MM.1S (cell line): ENCODE data around the gene ARHGEF5.
"Not testable (repeated sequence)": the region's sequence is repeated elsewhere in the genome, so short reads cannot be mapped to it uniquely, and the experiment has no call there.

Experiments used
- DNase-seq: peaks from one replicate; pipeline ENCODE4 v3.0.0-alpha.2; 2015
- H2AFZ ChIP-seq: fragments of 300-600 bp; sonication (generic); 2 replicates; pipeline ENCODE4 v1.6.0; 2016; ENCODE audit warnings: antibody characterized with exemption, low read length
- H3F3A ChIP-seq: fragments of 300-600 bp; sonication (generic); 2 replicates; pipeline ENCODE4 v1.6.1; 2016; ENCODE audit warnings: mild to moderate bottlenecking, antibody characterized with exemption, low read length, moderate library complexity, mixed read lengths; ENCODE audit not compliant: insufficient read depth
- H3K27ac ChIP-seq: fragments of 300-600 bp; sonication (generic); 2 replicates; pipeline ENCODE4 v1.5.1; 2016; ENCODE audit warnings: mild to moderate bottlenecking, low read length
- H3K27me3 ChIP-seq: fragments of 300-600 bp; sonication (generic); replicated peaks from 2 replicates; pipeline ENCODE4 v1.6.0; 2016; ENCODE audit warnings: low read length; ENCODE audit not compliant: insufficient read depth
- H3K36me3 ChIP-seq: fragments of 300-600 bp; sonication (generic); replicated peaks from 2 replicates; pipeline ENCODE4 v1.6.1; 2016; ENCODE audit warnings: mild to moderate bottlenecking, low read length, mixed read lengths; ENCODE audit not compliant: insufficient read depth
- H3K4me1 ChIP-seq: fragments of 300-600 bp; sonication (generic); 2 replicates; pipeline ENCODE4 v1.6.1; 2016; ENCODE audit warnings: low read length, mixed read lengths
- H3K4me2 ChIP-seq: fragments of 300-600 bp; sonication (generic); 2 replicates; pipeline ENCODE4 v1.6.0; 2016; ENCODE audit warnings: low read depth, low read length
- H3K4me3 ChIP-seq: fragments of 300-600 bp; sonication (generic); 2 replicates; pipeline ENCODE4 v1.5.1; 2016; ENCODE audit warnings: low read length, mixed read lengths
- H3K79me2 ChIP-seq: fragments of 300-600 bp; sonication (generic); 2 replicates; pipeline ENCODE4 v1.6.1; 2016; ENCODE audit warnings: mixed run types, low read length, mixed read lengths
- H3K9ac ChIP-seq: fragments of 300-600 bp; sonication (generic); 2 replicates; pipeline ENCODE4 v1.6.1; 2016; ENCODE audit warnings: low read length, mixed read lengths
- H3K9me2 ChIP-seq: fragments of 300-600 bp; sonication (generic); replicated peaks from 2 replicates; pipeline ENCODE4 v1.6.1; 2016; ENCODE audit warnings: mild to moderate bottlenecking, low read length, mixed read lengths; ENCODE audit not compliant: insufficient read depth
- H3K9me3 ChIP-seq: fragments of 300-600 bp; sonication (generic); replicated peaks from 2 replicates; pipeline ENCODE4 v1.6.1; 2016; ENCODE audit warnings: mild to moderate bottlenecking, low read length, mixed read lengths; ENCODE audit not compliant: insufficient read depth
- H4K20me1 ChIP-seq: fragments of 300-600 bp; sonication (generic); 2 replicates; pipeline ENCODE4 v1.6.1; 2016; ENCODE audit warnings: mild to moderate bottlenecking, low read length, moderate library complexity, mixed read lengths; ENCODE audit not compliant: insufficient read depth

Gene ARHGEF5

DNA sequence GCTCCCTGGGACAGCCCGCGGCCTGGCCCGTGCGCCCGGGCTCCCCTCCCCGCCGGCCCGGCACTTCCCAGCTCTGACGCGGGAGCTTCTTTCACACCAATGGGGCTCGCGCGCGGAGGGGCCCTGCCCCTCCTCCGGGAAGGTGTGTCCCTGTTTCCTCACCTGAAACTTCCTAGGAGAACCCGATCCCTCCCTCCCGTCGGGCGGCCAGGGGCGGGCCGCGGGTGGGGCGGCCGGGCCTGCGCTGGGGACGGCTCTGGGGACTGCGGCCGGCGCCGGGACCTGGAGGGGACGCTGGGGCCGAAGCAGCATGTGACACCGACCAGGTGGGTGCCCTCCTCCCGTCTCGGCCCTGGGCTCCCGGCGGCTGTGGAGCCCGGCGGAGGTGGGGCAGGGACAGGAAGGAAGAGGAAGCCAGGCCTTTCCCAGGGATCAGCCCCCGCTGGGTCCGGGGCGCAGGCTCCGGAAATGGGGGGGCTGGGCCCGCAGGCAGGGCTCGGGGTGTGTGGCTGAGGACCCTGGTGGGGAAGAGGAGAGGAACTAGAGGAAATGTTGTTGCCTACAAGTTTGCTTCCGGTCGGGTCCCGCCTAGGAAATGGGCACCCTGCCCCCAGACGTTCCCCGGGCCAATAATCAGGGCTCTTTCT is at the start of gene ARHGEF5:
TSS of gene ARHGEF5 (plus strand) at position 227 of the 647 bp plus-strand sequence. CDS start 7,268 bp downstream, outside the sequence.
- H3K27me3 ChIP-seq: not testable (repeated sequence)

DNA sequence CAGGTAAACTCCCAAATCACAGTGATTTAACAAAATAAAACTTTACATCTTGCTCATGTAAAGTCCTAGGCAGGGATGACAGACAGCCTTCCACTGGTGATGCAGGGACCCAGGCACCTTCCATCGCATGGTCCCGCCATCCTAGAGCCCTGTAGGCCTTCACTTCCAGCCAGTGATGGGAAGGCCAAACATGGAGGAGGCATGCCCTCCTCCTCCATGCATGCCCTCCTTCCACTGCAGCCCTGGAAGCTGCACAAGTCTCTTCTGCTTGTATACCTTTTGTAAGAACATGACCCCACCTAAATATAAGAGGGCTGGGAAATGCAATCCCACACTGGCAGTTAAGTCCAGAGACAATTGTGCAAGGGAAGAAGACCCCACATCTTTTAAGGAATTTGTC is 45.5 kb upstream of the ARHGEF5 start:
- H2AFZ ChIP-seq, H3K4me3 ChIP-seq, H3K27ac ChIP-seq, H4K20me1 ChIP-seq, H3K9ac ChIP-seq, H3K4me1 ChIP-seq, H3K36me3 ChIP-seq, H3K9me3 ChIP-seq, H3K4me2 ChIP-seq, H3K27me3 ChIP-seq, H3K9me2 ChIP-seq, H3F3A ChIP-seq, H3K79me2 ChIP-seq, DNase-seq: not testable (repeated sequence)

More for the DNA sequence above, at the start of gene ARHGEF5:
- H3K9me3 ChIP-seq, H3K36me3 ChIP-seq, DNase-seq, H3K4me2 ChIP-seq, H3K4me1 ChIP-seq, H4K20me1 ChIP-seq, H3K79me2 ChIP-seq, H3K27ac ChIP-seq, H3F3A ChIP-seq, H3K4me3 ChIP-seq, H3K9me2 ChIP-seq, H2AFZ ChIP-seq, H3K9ac ChIP-seq: not testable (repeated sequence)

DNA sequence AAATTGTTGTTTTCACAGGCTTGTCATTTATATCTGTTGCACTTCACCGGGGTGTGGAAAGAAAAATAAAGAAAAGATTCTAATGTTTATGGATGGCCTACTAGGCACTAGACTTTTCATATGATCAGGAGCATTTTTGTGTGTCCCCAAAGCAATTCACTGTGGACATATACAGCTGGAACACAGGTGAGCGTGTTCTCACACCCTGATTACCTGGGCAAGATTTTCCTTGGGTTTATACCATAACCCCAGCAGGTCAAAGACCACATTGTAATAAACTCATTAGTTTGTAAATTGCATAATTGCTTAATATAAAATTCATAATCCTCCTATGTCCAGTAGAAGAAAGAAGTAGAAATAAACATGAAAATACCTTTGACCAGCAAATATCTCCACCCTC is 44.0 kb upstream of the ARHGEF5 start:
- H3K4me3 ChIP-seq, H3K27ac ChIP-seq, H3F3A ChIP-seq, H3K9me2 ChIP-seq, H3K4me1 ChIP-seq, H3K9me3 ChIP-seq, H2AFZ ChIP-seq, DNase-seq, H3K4me2 ChIP-seq, H4K20me1 ChIP-seq, H3K27me3 ChIP-seq, H3K79me2 ChIP-seq, H3K36me3 ChIP-seq, H3K9ac ChIP-seq: not testable (repeated sequence)

DNA sequence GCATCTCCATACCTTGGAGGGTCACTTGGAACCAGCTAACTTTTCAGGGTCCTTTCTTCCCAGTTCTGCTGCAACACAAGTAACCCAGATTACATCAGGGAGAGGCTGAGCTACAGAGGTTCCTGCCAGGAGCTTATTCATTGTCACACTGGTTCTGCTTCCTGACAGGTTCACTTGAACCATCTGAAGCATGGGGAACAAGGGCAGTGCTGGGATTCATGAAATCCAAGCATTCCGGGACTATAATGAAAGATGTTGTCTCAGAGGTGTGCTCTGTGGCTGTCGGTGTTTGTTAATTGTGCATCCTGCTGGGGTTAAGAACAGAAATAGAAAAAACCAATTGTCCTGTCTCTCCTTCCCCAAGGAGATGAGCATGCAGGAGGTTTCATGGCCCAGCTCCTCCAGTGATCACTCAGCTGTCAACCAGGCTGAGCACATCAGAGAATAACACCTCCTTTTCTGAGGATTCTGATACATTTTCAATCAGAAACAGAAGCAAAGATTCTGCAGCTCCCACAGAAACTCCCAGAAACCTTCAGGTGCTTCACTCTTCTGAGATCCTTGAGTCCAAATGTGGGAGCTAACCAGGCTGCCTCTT is 43.2 kb upstream of the ARHGEF5 start, which contains the start of gene OR2A1:
TSS of gene OR2A1 (plus strand) at position 548 of the 598 bp plus-strand sequence. CDS start 5,706 bp downstream, outside the sequence.
- not testable (repeated sequence) for H4K20me1 ChIP-seq, H3F3A ChIP-seq, DNase-seq, H3K36me3 ChIP-seq, H3K4me1 ChIP-seq, H3K4me3 ChIP-seq, H3K79me2 ChIP-seq, H3K9me2 ChIP-seq, H3K9ac ChIP-seq, H3K27ac ChIP-seq, H3K9me3 ChIP-seq, H3K27me3 ChIP-seq, H3K4me2 ChIP-seq, H2AFZ ChIP-seq

DNA sequence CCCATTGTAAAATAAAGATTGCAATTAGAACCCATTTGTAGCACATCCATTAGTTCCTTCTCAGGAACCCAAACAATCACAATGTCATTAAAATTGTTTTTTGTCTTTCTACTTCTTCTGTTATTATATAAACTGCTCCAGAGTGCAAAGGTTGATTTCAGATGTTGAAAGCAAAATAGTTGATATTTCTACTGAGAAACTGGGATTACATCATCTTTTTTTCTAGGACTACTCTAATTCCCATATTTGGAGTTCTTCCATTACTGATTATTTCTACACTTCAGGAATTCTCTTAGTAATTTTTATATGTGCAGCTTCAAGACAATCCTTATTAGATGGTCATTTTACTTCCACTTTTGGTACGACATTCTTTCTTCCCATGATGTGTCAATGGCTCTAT is 37.7 kb upstream of the ARHGEF5 start:
- H3K9me3 ChIP-seq, DNase-seq, H3K9ac ChIP-seq, H3K27ac ChIP-seq, H3K4me1 ChIP-seq, H4K20me1 ChIP-seq, H3K27me3 ChIP-seq, H3K79me2 ChIP-seq, H3K36me3 ChIP-seq, H3F3A ChIP-seq, H3K9me2 ChIP-seq, H2AFZ ChIP-seq, H3K4me3 ChIP-seq, H3K4me2 ChIP-seq: not testable (repeated sequence)

DNA sequence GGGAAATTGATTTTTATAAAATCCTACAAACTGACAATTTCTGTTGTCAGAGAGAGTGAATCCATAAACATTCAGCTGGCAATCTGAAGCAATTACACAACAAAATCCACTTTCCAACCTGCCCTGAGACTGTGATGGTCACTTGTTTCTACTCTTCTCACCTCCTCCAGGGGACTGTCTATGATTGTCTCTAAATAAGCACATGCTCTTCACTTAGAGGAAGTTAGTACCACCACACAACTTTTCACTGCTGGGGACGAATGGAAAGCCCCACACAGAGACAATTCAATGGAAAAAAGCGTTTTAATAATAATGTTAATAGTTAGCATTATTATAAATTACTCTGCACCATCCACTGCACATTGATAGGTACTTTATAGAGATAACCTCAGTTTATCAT is 35.7 kb upstream of the ARHGEF5 start:
- H3K4me1 ChIP-seq, H3K9me2 ChIP-seq, H3K4me3 ChIP-seq, H3K4me2 ChIP-seq, H3F3A ChIP-seq, H4K20me1 ChIP-seq, H3K9ac ChIP-seq, H2AFZ ChIP-seq, H3K27ac ChIP-seq, H3K27me3 ChIP-seq, H3K36me3 ChIP-seq, H3K79me2 ChIP-seq, DNase-seq, H3K9me3 ChIP-seq: not testable (repeated sequence)

DNA sequence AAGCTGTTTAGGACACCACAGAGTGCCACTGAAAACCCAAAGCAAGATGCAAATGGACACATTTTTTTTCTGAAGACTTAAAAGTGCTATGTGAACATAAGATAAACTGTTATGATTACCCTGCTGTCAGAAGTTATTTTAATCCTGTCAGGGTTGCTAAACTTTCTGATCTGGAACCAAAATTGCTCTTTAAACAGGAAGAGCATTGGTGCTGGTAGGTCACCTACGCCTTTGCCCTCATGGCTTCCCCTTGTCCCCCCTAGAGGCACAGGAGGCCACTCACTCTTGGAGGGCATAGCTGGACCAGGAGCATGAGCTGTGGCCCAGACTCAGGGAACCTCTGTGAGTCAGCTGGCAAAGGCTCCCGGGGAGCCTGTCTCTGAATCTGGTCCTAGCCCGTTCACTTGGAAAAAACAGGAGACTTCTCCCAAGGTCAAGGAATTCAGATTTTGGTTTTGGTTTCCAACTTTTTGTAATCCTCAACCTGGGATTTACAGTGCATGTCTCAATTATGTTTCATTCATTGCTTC is 33.5 kb upstream of the ARHGEF5 start:
- not testable (repeated sequence) for H3K9ac ChIP-seq, H3K36me3 ChIP-seq, H3K27ac ChIP-seq, H3K4me2 ChIP-seq, H3K9me2 ChIP-seq, H3F3A ChIP-seq, H3K4me1 ChIP-seq, H3K27me3 ChIP-seq, H3K4me3 ChIP-seq, DNase-seq, H4K20me1 ChIP-seq, H3K79me2 ChIP-seq, H3K9me3 ChIP-seq, H2AFZ ChIP-seq

DNA sequence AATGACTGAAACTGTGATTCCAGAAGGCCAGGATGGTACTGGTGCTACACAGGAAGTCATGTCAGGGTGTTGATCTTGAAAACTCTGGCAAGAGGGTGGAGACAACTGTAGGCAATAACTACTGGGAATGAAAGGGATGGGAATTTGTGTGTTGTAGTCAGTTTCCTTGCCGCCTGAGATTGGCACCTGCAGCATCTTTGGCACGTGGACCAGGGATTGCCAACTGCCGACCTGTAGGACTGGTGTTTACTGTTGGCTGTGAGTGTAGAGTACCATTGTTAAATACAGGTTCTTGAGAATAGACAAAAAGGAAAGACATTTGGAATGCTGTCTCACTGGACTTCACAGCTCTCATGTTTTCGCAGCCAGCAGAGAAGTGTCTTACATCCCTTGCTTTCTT is 31.8 kb upstream of the ARHGEF5 start:
- H3K9me2 ChIP-seq, H3K4me1 ChIP-seq, H3K9me3 ChIP-seq, H3K27ac ChIP-seq, H2AFZ ChIP-seq, H3K27me3 ChIP-seq, DNase-seq, H3K9ac ChIP-seq, H3K36me3 ChIP-seq, H3K4me3 ChIP-seq, H3K79me2 ChIP-seq, H3F3A ChIP-seq, H4K20me1 ChIP-seq, H3K4me2 ChIP-seq: not testable (repeated sequence)
